HepG2 (cell line): ENCODE measurements around the gene PACS1. TPM values are rescaled to one million over a fixed set of nuclear protein-coding genes. Genes with fewer than 3 reads are reported as not detected.

Experiments
- ATAC-seq: fragments of 200-7000 bp; cut with Tn5 transposase; 3 replicates; pipeline ENCODE4 v1.9.1; 2020; ENCODE audit warnings: mild to moderate bottlenecking, moderate library complexity
- BruUV-seq: library from RNA; stranded (reverse); fragments of 400-500 nt; replicated peaks from 2 replicates; lab custom pipeline; 2021; lab: Mats Ljungman, UMichigan
- CTCF ChIA-PET: fragments of 300-600 bp; formaldehyde crosslinking; extraction: SDS; loops from one replicate; lab custom pipeline; 2021; ENCODE audit warnings: low total read pairs, inconsistent platforms, low intra/inter-chr PET ratio; lab: Yijun Ruan, JAX
- POLR2A ChIA-PET: fragments of 350-600 bp; sonication (Branson Sonifier 250); formaldehyde crosslinking; loops from one replicate; lab custom pipeline; 2020; ENCODE audit warnings: antibody characterized with exemption, inconsistent platforms; lab: Yijun Ruan, JAX
- DNase-seq: peaks from one replicate; pipeline ENCODE4 v3.0.0-alpha.2; 2015; ENCODE audit warnings: low spot score
- FAIRE-seq: peaks from 3 replicates; lab custom pipeline; 2011; peaks lifted over from hg19 to GRCh38; lab: Jason Lieb, UNC
- H2AFZ ChIP-seq: one replicate; pipeline ENCODE4 v1.6.1; 2011; ENCODE audit warnings: low read length, inconsistent platforms
- H3K27ac ChIP-seq: fragments of 300-600 bp; 3 replicates; pipeline ENCODE4 v1.8.0; 2011; ENCODE audit warnings: mixed run types, mild to moderate bottlenecking, mixed read lengths, low read length, inconsistent platforms; ENCODE audit not compliant: insufficient read depth; ENCODE audit errors: extremely low read length
- H3K27me3 ChIP-seq, 2 experiments: fragments of 200-600 bp in 1 of 2; 2 replicates in 1 of 2; 3 replicates in 1 of 2; pipeline versions ENCODE4 v1.6.0 to v1.8.0; 2011; ENCODE audit warnings: low read length in 2 of 2, mild to moderate bottlenecking in 2 of 2, moderate library complexity in 2 of 2, inconsistent platforms in 1 of 2; ENCODE audit not compliant: insufficient read depth in 2 of 2, control insufficient read depth in 1 of 2
- H3K36me3 ChIP-seq, 2 experiments: fragments of 200-600 bp in 1 of 2; replicated peaks in 1 of 2; 2 replicates in 1 of 2; 3 replicates in 1 of 2; pipeline versions ENCODE4 v1.5.1 to v1.8.0; 2011; ENCODE audit warnings: low read length in 2 of 2, inconsistent platforms in 1 of 2; ENCODE audit not compliant: insufficient read depth in 2 of 2, control insufficient read depth in 1 of 2
- H3K4me1 ChIP-seq: 2 replicates; pipeline ENCODE4 v1.5.1; 2012; ENCODE audit warnings: low read length, inconsistent platforms; ENCODE audit not compliant: insufficient read depth
- H3K4me2 ChIP-seq: 2 replicates; pipeline ENCODE4 v1.6.0; 2011; ENCODE audit warnings: low read depth, low read length, inconsistent platforms
- H3K4me3 ChIP-seq, 3 experiments: fragments of 200-600 bp in 1 of 3; sonication (generic), shearing (Covaris generic) in 1 of 3; replicated peaks in 1 of 3; 2 replicates each; pipeline ENCODE4 v1.5.1; 2011 to 2016; ENCODE audit warnings: low read length in 3 of 3, inconsistent platforms in 2 of 3, low read depth in 2 of 3, mild to moderate bottlenecking in 2 of 3, control low read depth in 1 of 3, mixed read lengths in 1 of 3; ENCODE audit not compliant: insufficient read depth in 1 of 3
- H3K79me2 ChIP-seq: one replicate; pipeline ENCODE4 v1.6.1; 2011; ENCODE audit warnings: low read length, inconsistent platforms; ENCODE audit not compliant: insufficient read depth
- H3K9ac ChIP-seq: 2 replicates; pipeline ENCODE4 v1.6.0; 2011; ENCODE audit warnings: mild to moderate bottlenecking, low read depth, low read length, inconsistent platforms; ENCODE audit not compliant: insufficient read depth
- H3K9me3 ChIP-seq: 2 replicates; pipeline ENCODE4 v1.5.1; 2012; ENCODE audit warnings: mild to moderate bottlenecking, low read length
- H4K20me1 ChIP-seq: 2 replicates; pipeline ENCODE4 v1.6.0; 2011; ENCODE audit warnings: inconsistent platforms, mild to moderate bottlenecking, low read length, moderate library complexity; ENCODE audit not compliant: insufficient read depth
- BHLHE40 ChIP-seq: IDR thresholded peaks from 2 replicates; pipeline ENCODE4 v1.6.1; 2011; ENCODE audit warnings: low read length, improper control_type of control experiment
- BRD4 ChIP-seq: sonication (generic); formaldehyde crosslinking; IDR thresholded peaks from 2 replicates; pipeline ENCODE4 v1.4.0; 2020; ENCODE audit warnings: missing genetic modification reagents
- CSRNP2 ChIP-seq: sonication (generic); formaldehyde crosslinking; conservative IDR thresholded peaks from 2 replicates; pipeline ENCODE4 v1.8.0; 2022; ENCODE audit warnings: low read depth, missing genetic modification reagents
- HMGA1 ChIP-seq: sonication (generic); formaldehyde crosslinking; conservative IDR thresholded peaks from 2 replicates; pipeline ENCODE4 v1.4.0; 2020; ENCODE audit warnings: missing genetic modification reagents
- HNF4A ChIP-seq: sonication (generic); formaldehyde crosslinking; IDR thresholded peaks from 2 replicates; pipeline ENCODE4 v1.4.0; 2020; ENCODE audit warnings: missing genetic modification reagents
- KLF11 ChIP-seq: IDR thresholded peaks from 2 replicates; pipeline ENCODE4 v1.6.1; 2016; ENCODE audit warnings: missing compliant biosample characterization
- POLR2AphosphoS2 ChIP-seq: IDR thresholded peaks from 2 replicates; pipeline ENCODE4 v1.6.1; 2011; ENCODE audit warnings: low read depth, low read length, improper control_type of control experiment
- PRDM4 ChIP-seq: sonication (generic); formaldehyde crosslinking; IDR thresholded peaks from 2 replicates; pipeline ENCODE4 v1.9.0; 2021; ENCODE audit warnings: missing genetic modification reagents, borderline replicate concordance
- RBM22 ChIP-seq: fragments of 200-400 bp; formaldehyde crosslinking; optimal IDR thresholded peaks from 2 replicates; pipeline ENCODE3; 2017; ENCODE audit warnings: mild to moderate bottlenecking, low read length, moderate library complexity
- SETDB1 ChIP-seq: sonication (generic); formaldehyde crosslinking; IDR thresholded peaks from 2 replicates; pipeline ENCODE4 v1.5.1; 2020; ENCODE audit warnings: missing genetic modification reagents, mild to moderate bottlenecking, borderline replicate concordance
- TCF12 ChIP-seq, 2 experiments: fragments of 450-650 bp in 1 of 2; sonication (generic) in 1 of 2; formaldehyde crosslinking in 1 of 2; IDR thresholded peaks; 2 replicates each; pipeline versions ENCODE4 v1.6.1 to v1.8.0; 2017 to 2022; ENCODE audit warnings: antibody characterized with exemption in 1 of 2, mild to moderate bottlenecking in 1 of 2, missing genetic modification reagents in 1 of 2, moderate library complexity in 1 of 2
- ZNF17 ChIP-seq: sonication (generic); formaldehyde crosslinking; IDR thresholded peaks from 2 replicates; pipeline ENCODE4 v1.5.0; 2020; ENCODE audit warnings: mild to moderate bottlenecking, missing genetic modification reagents
- ZNF20 ChIP-seq: sonication (generic); formaldehyde crosslinking; IDR thresholded peaks from 2 replicates; pipeline ENCODE4 v1.4.0; 2020; ENCODE audit warnings: mild to moderate bottlenecking, moderate library complexity, missing genetic modification reagents
- ZNF569 ChIP-seq: sonication (generic); formaldehyde crosslinking; IDR thresholded peaks from 2 replicates; pipeline ENCODE4 v1.5.0; 2020; ENCODE audit warnings: mild to moderate bottlenecking, missing genetic modification reagents, moderate library complexity, borderline replicate concordance
- WGBS: methylation state at CpG from one replicate; pipeline ENCODE4 v1.1.6; 2017; ENCODE audit warnings: low lambda C conversion rate; 5-methylcytosine and 5-hydroxymethylcytosine counted together
- in situ Hi-C: cut with HindIII; loops from 2 replicates; pipeline ENCODE4 v1.10.0; 2017; ENCODE audit warnings: low pct_unique_long_range_greater_than_20kb; ENCODE audit not compliant: extremely low pct_ligation_motif_present
- intact Hi-C: fragments of 100-400 bp; cut with micrococcal nuclease; formaldehyde crosslinking; loops from one replicate; pipeline ENCODE4 v1.10.0; 2022; ENCODE audit not compliant: unreplicated experiment
- polyA plus RNA-seq, 8 experiments: library from polyadenylated mRNA; depleted of rRNA in 3 of 8; stranded (reverse) in 7 of 8; unstranded in 1 of 8; fragments of >200 nt; fragmentation: Illumina TruSeq in 4 of 8; extraction: Trizol in 4 of 8; gene quantifications; 2 replicates each; pipeline versions ENCODE4 v1.2.1 to v1.2.3, GENCODE V29; 2011 to 2016; ENCODE audit warnings: low read depth in 4 of 8, missing spikeins in 1 of 8, mixed read lengths in 1 of 8; ENCODE audit not compliant: insufficient read depth in 1 of 8
- total RNA-seq, 5 experiments: library from RNA; depleted of rRNA; stranded (reverse); fragments of >200 nt; fragmentation: Illumina TruSeq; extraction: Trizol; gene quantifications; 2 replicates each; pipeline ENCODE4 v1.2.3, GENCODE V29; 2016; ENCODE audit warnings: low read depth in 1 of 5
- TF ChIP-seq, protein P1 (sequence below): sonication (generic); formaldehyde crosslinking; IDR thresholded peaks from 2 replicates; pipeline ENCODE4 v1.8.1; 2023; ENCODE audit warnings: mild to moderate bottlenecking, moderate library complexity, missing genetic modification reagents
- TF ChIP-seq, protein P2 (sequence below): sonication (generic); formaldehyde crosslinking; IDR thresholded peaks from 2 replicates; pipeline ENCODE4 v1.5.1; 2020; ENCODE audit warnings: missing genetic modification reagents, mild to moderate bottlenecking, borderline replicate concordance
- TF ChIP-seq, protein P3 (sequence below): sonication (generic); formaldehyde crosslinking; conservative IDR thresholded peaks from 2 replicates; pipeline ENCODE4 v1.4.0; 2020; ENCODE audit warnings: missing genetic modification reagents

The PACS1 gene
- total and polyA plus RNA-seq, 2 of the 13 experiments (the other 11 are each of a cell fraction or from before 2014, with no cell fraction given) = 7.6 to 8.6 TPM

- peaks cover 4 to 19% of the 10 kb centered on the region in 2 experiments; a peak in 4 of 5 replicates for H3K36me3 ChIP-seq
- no peaks in the 10 kb centered on the region for H4K20me1 ChIP-seq
- no peaks in the 10 kb centered on the region for H3K9me3 ChIP-seq
- in situ Hi-C loops (no loop called here), intact Hi-C loops (no loop called here)
- no peak overlapping the region for H3K4me2 ChIP-seq
- H3K4me1 ChIP-seq = no peaks in the 10 kb centered on the region
- POLR2A ChIA-PET = no interaction called here
- H2AFZ ChIP-seq = no peak overlapping the region
- CTCF ChIA-PET = no interaction called here
- DNase-seq = no peak
- no peak for FAIRE-seq
- H3K27me3 ChIP-seq = no peaks in the 10 kb centered on the region
- no peaks in the 10 kb centered on the region for H3K79me2 ChIP-seq
- no peak overlapping the region for H3K4me3 ChIP-seq
- H3K9ac ChIP-seq = no peak overlapping the region
- ATAC-seq = no peak
- no peak overlapping the region for H3K27ac ChIP-seq
- no TSS peak for BruUV-seq
- 97% methylated on average over 5 of the region's 5 CpGs for WGBS
- TF ChIP-seq HNF4A (no peak), SETDB1 (CRISPR knock-in tag) (no peak), ZNF20 (CRISPR knock-in tag) (no peak), ZNF569 (CRISPR knock-in tag) (no peak), PRDM4 (CRISPR knock-in tag) (no peak), CSRNP2 (CRISPR knock-in tag) (no peak), KLF11 (CRISPR knock-in tag) (no peak), POLR2AphosphoS2 (no peak), HMGA1 (CRISPR knock-in tag) (no peak), BRD4 (CRISPR knock-in tag) (no peak), RBM22 (no peak), ZNF17 (CRISPR knock-in tag) (no peak), BHLHE40 (no peak), TCF12 (IDR thresholded peaks at IDR 0.05) (no peak), TCF12 (CRISPR knock-in tag; IDR thresholded peaks at IDR 0.05) (no peak)
- TF ChIP-seq, protein P1, sequence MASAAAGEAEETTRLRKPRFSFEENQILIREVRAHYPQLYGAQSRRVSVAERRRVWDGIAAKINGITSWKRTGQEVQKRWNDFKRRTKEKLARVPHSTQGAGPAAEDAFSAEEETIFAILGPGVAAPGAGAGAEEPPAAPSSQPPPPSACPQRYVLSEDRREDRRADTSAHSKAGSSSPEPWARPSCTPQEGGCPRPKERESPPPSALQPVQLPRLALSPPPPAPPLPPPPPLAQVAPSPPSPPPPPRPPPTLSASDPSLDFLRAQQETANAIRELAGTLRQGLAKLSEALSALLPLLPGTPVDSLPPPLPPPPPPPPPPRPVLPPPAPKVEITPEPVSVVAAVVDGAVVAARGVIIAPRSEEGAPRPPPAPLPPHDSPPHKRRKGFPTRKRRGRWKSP = no peak
- TF ChIP-seq, protein P2, sequence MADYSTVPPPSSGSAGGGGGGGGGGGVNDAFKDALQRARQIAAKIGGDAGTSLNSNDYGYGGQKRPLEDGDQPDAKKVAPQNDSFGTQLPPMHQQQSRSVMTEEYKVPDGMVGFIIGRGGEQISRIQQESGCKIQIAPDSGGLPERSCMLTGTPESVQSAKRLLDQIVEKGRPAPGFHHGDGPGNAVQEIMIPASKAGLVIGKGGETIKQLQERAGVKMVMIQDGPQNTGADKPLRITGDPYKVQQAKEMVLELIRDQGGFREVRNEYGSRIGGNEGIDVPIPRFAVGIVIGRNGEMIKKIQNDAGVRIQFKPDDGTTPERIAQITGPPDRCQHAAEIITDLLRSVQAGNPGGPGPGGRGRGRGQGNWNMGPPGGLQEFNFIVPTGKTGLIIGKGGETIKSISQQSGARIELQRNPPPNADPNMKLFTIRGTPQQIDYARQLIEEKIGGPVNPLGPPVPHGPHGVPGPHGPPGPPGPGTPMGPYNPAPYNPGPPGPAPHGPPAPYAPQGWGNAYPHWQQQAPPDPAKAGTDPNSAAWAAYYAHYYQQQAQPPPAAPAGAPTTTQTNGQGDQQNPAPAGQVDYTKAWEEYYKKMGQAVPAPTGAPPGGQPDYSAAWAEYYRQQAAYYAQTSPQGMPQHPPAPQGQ = no peak
- TF ChIP-seq, protein P3, sequence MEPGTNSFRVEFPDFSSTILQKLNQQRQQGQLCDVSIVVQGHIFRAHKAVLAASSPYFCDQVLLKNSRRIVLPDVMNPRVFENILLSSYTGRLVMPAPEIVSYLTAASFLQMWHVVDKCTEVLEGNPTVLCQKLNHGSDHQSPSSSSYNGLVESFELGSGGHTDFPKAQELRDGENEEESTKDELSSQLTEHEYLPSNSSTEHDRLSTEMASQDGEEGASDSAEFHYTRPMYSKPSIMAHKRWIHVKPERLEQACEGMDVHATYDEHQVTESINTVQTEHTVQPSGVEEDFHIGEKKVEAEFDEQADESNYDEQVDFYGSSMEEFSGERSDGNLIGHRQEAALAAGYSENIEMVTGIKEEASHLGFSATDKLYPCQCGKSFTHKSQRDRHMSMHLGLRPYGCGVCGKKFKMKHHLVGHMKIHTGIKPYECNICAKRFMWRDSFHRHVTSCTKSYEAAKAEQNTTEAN (CRISPR knock-in tag) = no peak
Observed at GRCh38 chr11:66233301-66233700, 163.2 kb downstream of the PACS1 start.
